Loucy (cell line): ENCODE data around the gene MBP.

Source experiments
- H2AFZ ChIP-seq: fragments of 200-600 bp; sonication (generic); 2 replicates; pipeline ENCODE4 v1.6.0; 2016; ENCODE audit warnings: antibody characterized with exemption, mild to moderate bottlenecking, low read length, moderate library complexity
- H3F3A ChIP-seq: fragments of 200-600 bp; 2 replicates; pipeline ENCODE4 v1.6.0; 2016; ENCODE audit warnings: antibody characterized with exemption, low read depth, mild to moderate bottlenecking
- H3K27me3 ChIP-seq: fragments of 200-600 bp; sonication (generic); 2 replicates; pipeline ENCODE4 v1.6.1; 2014; ENCODE audit warnings: low read length, mild to moderate bottlenecking; ENCODE audit not compliant: insufficient read depth, poor library complexity, severe bottlenecking
- H3K36me3 ChIP-seq: fragments of 200-600 bp; sonication (generic); 2 replicates; pipeline ENCODE4 v1.6.1; 2016; ENCODE audit warnings: low read length; ENCODE audit not compliant: insufficient read depth
- H3K4me1 ChIP-seq: fragments of 200-600 bp; sonication (generic); 2 replicates; pipeline ENCODE4 v1.5.1; 2014; ENCODE audit warnings: low read length, mild to moderate bottlenecking; ENCODE audit not compliant: insufficient read depth, poor library complexity, severe bottlenecking
- H3K4me2 ChIP-seq: fragments of 200-600 bp; sonication (generic); 2 replicates; pipeline ENCODE4 v1.6.0; 2014; ENCODE audit warnings: antibody characterized with exemption, low read length, low read depth, mild to moderate bottlenecking; ENCODE audit not compliant: poor library complexity, severe bottlenecking
- H3K4me3 ChIP-seq: fragments of 200-600 bp; sonication (generic); 2 replicates; pipeline ENCODE4 v1.5.1; 2014; ENCODE audit warnings: low read length, mild to moderate bottlenecking, mixed read lengths; ENCODE audit not compliant: poor library complexity, severe bottlenecking
- H3K79me2 ChIP-seq: fragments of 200-600 bp; sonication (generic); 2 replicates; pipeline ENCODE4 v1.6.1; 2014; ENCODE audit warnings: low read length; ENCODE audit not compliant: insufficient read depth
- H3K9ac ChIP-seq: fragments of 200-600 bp; sonication (generic); 2 replicates; pipeline ENCODE4 v1.6.0; 2014; ENCODE audit warnings: mild to moderate bottlenecking, low read depth, low read length, moderate library complexity; ENCODE audit not compliant: poor library complexity, severe bottlenecking
- H3K9me2 ChIP-seq: fragments of 200-600 bp; sonication (generic); replicated peaks from 2 replicates; pipeline ENCODE4 v1.6.1; 2016; ENCODE audit warnings: low read depth, low read length, mixed read lengths
- H3K9me3 ChIP-seq: fragments of 200-600 bp; sonication (generic); 2 replicates; pipeline ENCODE4 v1.6.1; 2014; ENCODE audit warnings: mild to moderate bottlenecking, antibody characterized with exemption, low read length, low read depth; ENCODE audit not compliant: insufficient read depth
- H4K20me1 ChIP-seq: fragments of 200-600 bp; sonication (generic); 2 replicates; pipeline ENCODE4 v1.6.0; 2014; ENCODE audit warnings: antibody characterized with exemption, low read length, mild to moderate bottlenecking; ENCODE audit not compliant: insufficient read depth, poor library complexity, severe bottlenecking
- EZH2phosphoT487 ChIP-seq: fragments of 200-600 bp; IDR thresholded peaks from 2 replicates; pipeline ENCODE4 v1.6.1; 2018; ENCODE audit warnings: antibody characterized with exemption, mild to moderate bottlenecking, moderate library complexity, borderline replicate concordance
- TF ChIP-seq, protein P1 (sequence below): fragments of 200-600 bp; sonication (generic); conservative IDR thresholded peaks from 2 replicates; pipeline ENCODE4 v1.5.1; 2014; ENCODE audit warnings: mild to moderate bottlenecking, antibody characterized with exemption, low read length

Gene MBP

DNA sequence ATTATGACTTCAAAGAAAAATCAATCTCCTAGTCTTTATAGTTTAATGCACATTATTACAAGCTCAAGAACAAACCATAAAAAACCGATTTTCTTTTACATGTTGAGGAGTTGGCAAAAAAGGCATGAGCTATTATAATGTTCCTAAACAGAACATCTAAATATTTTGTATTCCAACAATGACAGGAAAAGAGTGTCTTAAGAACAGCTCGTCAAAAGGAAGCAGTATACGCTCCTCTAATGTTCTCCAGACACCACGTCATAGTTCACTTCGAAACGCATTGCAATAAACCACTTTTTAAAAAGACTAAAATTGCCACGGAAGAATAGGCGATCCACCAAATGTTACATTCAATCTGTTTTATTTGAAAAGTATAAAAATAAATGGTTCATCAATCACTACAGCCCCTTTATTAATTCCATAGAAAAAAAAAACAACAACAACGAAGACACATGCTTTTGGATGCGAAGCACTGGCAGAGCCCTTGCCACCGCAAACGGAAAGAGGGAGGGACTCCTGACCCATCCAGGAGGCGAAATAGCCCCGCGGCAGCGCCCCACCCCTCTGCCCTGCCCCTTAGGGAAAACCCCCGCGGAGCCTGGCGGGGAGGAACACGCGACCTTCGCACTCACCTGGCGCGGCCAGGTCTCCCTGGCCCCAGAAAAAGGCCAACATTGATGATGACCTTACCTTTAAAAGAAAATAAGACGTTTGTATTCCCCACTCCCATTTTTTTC is 45.8 kb downstream of the MBP start:
- no peak overlapping the region for H3K4me2 ChIP-seq
- no peaks in the 10 kb centered on the region for H3K36me3 ChIP-seq
- no peak for TF ChIP-seq EZH2phosphoT487
- TF ChIP-seq, protein P1, sequence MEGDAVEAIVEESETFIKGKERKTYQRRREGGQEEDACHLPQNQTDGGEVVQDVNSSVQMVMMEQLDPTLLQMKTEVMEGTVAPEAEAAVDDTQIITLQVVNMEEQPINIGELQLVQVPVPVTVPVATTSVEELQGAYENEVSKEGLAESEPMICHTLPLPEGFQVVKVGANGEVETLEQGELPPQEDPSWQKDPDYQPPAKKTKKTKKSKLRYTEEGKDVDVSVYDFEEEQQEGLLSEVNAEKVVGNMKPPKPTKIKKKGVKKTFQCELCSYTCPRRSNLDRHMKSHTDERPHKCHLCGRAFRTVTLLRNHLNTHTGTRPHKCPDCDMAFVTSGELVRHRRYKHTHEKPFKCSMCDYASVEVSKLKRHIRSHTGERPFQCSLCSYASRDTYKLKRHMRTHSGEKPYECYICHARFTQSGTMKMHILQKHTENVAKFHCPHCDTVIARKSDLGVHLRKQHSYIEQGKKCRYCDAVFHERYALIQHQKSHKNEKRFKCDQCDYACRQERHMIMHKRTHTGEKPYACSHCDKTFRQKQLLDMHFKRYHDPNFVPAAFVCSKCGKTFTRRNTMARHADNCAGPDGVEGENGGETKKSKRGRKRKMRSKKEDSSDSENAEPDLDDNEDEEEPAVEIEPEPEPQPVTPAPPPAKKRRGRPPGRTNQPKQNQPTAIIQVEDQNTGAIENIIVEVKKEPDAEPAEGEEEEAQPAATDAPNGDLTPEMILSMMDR, result no peak
- H4K20me1 ChIP-seq, result no peaks in the 10 kb centered on the region
- H3K9me2 ChIP-seq, result no peaks in the 10 kb centered on the region
- no peak overlapping the region for H2AFZ ChIP-seq
- no peaks in the 10 kb centered on the region for H3K9me3 ChIP-seq
- no peak overlapping the region for H3K4me3 ChIP-seq
- H3K27me3 ChIP-seq, result no peaks in the 10 kb centered on the region
- H3F3A ChIP-seq, result no peaks in the 10 kb centered on the region
- peaks cover 33% of the 10 kb centered on the region for H3K4me1 ChIP-seq
- no peak overlapping the region for H3K9ac ChIP-seq
- H3K79me2 ChIP-seq, result peaks cover 7% of the 10 kb centered on the region; the same call in 1 of the 2 replicates

DNA sequence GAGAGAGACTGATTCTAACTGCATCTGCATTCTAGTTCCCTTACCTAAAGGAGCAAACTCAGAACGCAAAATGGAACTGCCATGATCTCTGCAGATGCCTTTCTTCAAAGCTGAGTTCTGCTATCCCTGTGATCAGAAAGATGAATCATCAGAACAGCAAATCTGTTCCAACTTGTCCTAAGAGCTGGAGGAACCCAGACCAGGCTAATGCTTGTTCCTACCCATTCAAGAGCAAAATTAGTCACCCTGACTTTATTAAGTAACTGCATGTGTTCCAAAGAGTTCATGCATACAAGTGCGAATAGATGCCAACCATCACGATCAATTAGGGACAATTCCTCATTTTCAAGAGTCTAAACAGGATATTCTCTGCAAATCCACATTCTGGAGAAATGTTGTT is 46.5 kb downstream of the MBP start:
- Histone ChIP-seq H3K4me1 (peaks cover 37% of the 10 kb centered on the region), H4K20me1 (no peaks in the 10 kb centered on the region), H2AFZ (no peak overlapping the region), H3K9ac (no peak overlapping the region), H3K9me2 (no peaks in the 10 kb centered on the region), H3K27me3 (no peaks in the 10 kb centered on the region), H3F3A (no peaks in the 10 kb centered on the region), H3K79me2 (peaks cover 7% of the 10 kb centered on the region; the same call in 1 of the 2 replicates), H3K4me2 (no peak overlapping the region), H3K4me3 (no peak overlapping the region), H3K9me3 (no peaks in the 10 kb centered on the region), H3K36me3 (no peaks in the 10 kb centered on the region)
- no peak for TF ChIP-seq EZH2phosphoT487
- TF ChIP-seq, protein P1, result no peak

DNA sequence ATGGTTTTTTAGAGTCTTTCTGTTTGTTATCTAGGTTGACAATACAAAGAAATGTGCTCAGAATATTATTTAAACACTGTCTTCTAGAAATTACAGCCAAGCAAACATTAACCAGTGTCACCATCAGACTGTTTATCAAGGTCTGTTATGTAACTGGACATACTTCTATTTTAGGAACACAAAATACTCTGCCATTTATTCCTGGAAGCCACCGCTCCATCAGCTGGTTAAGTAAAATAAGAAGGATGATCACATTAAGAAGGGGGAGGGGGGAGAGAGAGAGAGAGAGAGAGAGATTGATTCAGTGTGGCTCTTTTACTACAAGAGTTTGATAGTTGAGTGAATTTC is 47.9 kb downstream of the MBP start:
- Histone ChIP-seq H3K9ac (no peak overlapping the region), H3K27me3 (no peaks in the 10 kb centered on the region), H3K4me1 (peaks cover 50% of the 10 kb centered on the region), H3K9me2 (no peaks in the 10 kb centered on the region), H4K20me1 (no peaks in the 10 kb centered on the region), H3K9me3 (no peaks in the 10 kb centered on the region), H3K4me2 (no peak overlapping the region), H3K4me3 (no peak overlapping the region), H3K36me3 (no peaks in the 10 kb centered on the region), H2AFZ (no peak overlapping the region), H3F3A (no peaks in the 10 kb centered on the region), H3K79me2 (peaks cover 7% of the 10 kb centered on the region; the same call in 1 of the 2 replicates)
- TF ChIP-seq EZH2phosphoT487, result no peak
- TF ChIP-seq, protein P1, result no peak
